ENCODE measurements around the gene C22orf23.

The C22orf23 gene

DNA sequence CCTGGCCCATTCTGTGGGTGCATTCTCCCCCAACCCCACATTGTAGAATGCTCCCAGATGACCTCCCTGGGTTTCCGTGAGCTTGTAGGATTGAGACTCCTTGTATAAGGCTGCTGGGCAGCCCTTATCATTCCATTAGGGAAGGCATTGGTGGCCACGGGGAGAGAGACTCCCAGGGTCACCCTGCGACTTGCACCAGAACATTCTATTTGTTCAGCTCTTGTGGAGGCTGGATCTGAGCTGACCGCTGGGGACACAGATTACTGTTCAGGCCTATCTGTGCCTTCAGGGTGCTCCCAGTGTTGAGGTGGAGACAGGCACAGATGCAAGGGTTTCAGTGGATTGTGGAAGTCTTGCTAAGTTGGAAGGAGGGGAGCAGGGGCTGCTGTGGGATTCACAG lies 29.5 kb downstream of the C22orf23 start:
- DNase-seq (ENCODE audit: low read depth), result no peak
- H3K4me3 ChIP-seq (ENCODE audit: low read length), result no peak overlapping the region
- TF ChIP-seq, protein P1, sequence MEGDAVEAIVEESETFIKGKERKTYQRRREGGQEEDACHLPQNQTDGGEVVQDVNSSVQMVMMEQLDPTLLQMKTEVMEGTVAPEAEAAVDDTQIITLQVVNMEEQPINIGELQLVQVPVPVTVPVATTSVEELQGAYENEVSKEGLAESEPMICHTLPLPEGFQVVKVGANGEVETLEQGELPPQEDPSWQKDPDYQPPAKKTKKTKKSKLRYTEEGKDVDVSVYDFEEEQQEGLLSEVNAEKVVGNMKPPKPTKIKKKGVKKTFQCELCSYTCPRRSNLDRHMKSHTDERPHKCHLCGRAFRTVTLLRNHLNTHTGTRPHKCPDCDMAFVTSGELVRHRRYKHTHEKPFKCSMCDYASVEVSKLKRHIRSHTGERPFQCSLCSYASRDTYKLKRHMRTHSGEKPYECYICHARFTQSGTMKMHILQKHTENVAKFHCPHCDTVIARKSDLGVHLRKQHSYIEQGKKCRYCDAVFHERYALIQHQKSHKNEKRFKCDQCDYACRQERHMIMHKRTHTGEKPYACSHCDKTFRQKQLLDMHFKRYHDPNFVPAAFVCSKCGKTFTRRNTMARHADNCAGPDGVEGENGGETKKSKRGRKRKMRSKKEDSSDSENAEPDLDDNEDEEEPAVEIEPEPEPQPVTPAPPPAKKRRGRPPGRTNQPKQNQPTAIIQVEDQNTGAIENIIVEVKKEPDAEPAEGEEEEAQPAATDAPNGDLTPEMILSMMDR (conservative IDR thresholded peaks at IDR 0.05; ENCODE audit: low read length), result no peak

DNA sequence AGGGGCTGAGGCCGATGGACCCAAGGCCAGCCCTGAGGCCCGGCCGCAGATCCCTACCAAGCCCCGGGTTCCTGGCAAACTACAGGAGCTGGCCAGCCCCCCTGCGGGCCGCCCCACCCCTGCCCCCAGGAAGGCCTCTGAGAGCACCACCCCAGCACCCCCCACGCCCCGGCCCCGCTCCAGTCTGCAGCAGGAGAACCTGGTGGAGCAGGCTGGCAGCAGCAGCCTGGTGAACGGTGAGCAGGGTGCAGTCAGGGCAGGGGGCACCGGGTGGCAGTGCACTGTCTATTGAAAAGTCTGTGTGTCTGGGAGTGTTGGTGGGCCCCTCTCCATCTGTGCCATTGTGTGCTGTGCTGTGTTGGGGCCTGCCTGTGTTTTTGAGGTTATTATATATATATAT lies 31.2 kb downstream of the C22orf23 start:
- TF ChIP-seq, protein P1 (conservative IDR thresholded peaks at IDR 0.05; ENCODE audit: low read length), result no peak
- no peak for DNase-seq (ENCODE audit: low read depth)
- no peak overlapping the region for H3K4me3 ChIP-seq (ENCODE audit: low read length)

DNA sequence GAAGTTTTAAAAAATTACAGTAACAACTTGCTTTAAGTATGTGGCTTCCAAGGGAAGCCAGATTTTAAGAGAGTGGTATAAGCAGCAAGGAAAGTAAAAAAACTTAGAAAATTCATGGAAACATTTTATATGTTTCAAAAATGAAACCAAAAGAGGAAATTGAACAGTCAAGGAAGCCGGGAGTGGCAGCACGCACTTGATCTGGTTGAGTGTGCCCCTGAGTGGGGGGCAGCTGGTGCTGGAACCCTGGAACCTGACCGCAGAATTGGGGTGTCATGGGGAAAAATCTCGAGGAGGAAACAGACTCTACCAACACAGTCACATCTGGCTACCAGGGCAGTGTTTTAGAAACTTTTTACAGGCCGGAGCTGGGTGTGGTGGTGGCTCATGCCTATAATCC lies 33.3 kb downstream of the C22orf23 start:
- no peak for DNase-seq (ENCODE audit: low read depth)
- TF ChIP-seq, protein P1 (conservative IDR thresholded peaks at IDR 0.05; ENCODE audit: low read length), result no peak
- H3K4me3 ChIP-seq (ENCODE audit: low read length), result no peak overlapping the region

DNA sequence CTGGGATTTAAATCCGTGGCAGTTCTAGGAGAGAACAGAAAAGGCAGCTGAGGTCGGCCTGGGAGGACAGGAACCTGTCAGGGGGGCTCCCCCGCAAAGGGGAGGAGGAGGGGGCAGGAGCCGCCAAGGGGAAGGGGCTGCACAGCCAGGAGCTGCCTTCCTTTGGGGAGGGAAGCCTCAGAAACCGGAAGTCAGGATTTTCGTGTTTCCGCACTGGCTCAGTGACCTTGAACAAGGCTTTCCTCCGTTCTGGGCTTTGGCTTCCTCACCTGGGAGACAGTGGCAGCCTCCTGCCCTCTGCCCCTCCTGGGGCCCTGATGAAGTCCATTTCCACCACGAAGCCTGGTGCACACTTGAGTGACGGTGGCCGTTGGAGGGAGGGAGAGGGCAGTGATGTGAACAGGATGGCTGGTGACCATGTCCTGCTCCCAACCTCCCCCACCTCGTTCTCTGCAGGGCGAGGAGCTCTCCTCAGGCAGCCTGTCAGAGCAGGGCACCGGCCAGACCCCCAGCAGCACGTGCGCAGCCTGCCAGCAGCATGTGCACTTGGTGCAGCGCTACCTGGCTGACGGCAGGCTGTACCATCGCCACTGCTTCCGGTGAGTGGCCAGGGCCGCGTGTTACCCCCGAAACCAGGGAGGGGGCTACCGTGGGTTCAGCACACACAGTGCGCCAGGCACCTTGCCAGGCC lies 34.7 kb downstream of the C22orf23 start:
- TF ChIP-seq, protein P1 (conservative IDR thresholded peaks at IDR 0.05; ENCODE audit: low read length), result no peak
- no peak overlapping the region for H3K4me3 ChIP-seq (ENCODE audit: low read length)
- DNase-seq (ENCODE audit: low read depth), result no peak

DNA sequence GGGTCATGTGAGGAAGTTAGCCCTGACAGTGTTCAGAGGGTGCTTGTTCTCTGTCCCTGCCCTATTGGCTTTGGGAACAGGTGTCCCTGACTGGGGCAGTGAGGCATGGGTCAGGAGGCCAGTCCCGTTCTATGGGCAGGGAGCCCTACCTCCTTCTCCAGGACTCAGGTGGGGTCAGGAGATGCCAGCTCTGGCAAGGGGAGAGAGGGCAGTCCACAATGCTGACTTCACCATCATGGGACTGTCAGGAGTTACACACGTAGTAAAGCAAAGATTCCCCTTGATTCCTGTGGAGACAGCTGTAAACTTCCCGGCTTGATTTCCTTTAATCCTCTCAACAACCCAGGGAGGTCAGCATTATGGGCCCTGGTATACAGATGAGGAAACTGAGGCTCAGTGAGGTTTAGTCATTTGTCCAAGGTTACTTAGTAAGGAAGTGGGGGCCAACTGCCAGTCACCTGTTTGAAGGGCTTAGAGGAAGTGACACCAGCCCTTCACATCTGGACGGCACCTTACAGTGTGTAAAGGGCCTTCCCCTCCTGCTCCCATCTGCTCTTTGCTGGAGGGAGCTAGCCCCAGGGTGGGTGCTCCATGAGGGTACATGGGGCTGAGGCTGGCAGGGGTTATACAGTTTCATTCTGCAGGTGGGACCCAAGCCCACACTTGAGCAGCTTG lies 35.4 kb downstream of the C22orf23 start:
- DNase-seq (ENCODE audit: low read depth), result no peak
- TF ChIP-seq, protein P1 (conservative IDR thresholded peaks at IDR 0.05; ENCODE audit: low read length), result no peak
- H3K4me3 ChIP-seq (ENCODE audit: low read length), result no peak overlapping the region

DNA sequence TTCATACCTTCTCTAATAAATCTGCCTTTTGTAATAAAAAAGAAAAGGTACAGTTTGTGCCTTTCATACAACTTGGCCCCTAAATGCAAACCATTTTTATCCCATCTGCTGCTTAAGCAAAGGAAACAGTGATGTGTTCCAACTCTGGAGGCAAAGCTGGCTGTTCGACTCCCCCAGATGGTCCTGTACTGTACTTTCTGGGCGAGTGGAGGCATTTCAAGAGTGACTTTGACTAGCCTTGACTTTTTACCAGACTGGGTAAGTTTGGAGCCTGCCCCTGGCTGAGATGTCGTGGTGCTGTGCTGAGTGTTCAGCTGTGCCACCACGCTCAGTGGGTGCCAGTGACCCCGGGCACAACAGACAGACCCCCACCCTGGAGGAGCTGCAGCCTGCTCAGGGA lies 37.1 kb downstream of the C22orf23 start:
- TF ChIP-seq, protein P1 (conservative IDR thresholded peaks at IDR 0.05; ENCODE audit: low read length), result no peak
- DNase-seq (ENCODE audit: low read depth), result no peak
- no peak overlapping the region for H3K4me3 ChIP-seq (ENCODE audit: low read length)

DNA sequence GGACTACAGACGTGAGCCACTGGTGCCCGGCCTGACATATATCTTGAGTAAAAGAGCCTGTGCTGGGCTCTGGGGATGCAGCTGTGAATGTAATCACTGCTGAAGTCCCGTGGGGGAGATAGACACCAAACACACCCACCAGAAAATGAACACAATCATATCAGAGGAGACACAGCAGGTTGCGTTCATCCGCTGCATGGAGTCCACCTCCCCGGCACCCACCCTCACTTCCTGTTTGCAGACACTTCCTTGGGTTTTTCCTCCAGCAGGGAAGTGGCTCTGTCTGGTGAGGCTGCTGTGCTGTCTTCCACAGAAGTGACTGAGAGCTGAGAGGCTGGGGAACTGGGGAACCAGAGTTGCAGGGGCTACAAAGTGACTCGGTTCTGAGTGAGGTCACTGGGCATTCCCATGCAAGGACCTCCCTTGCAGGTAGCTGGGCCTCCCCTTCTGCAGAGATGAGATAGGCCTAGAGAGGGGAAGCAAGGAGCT lies 40.1 kb downstream of the C22orf23 start:
- H3K4me3 ChIP-seq (ENCODE audit: low read length), result no peak overlapping the region
- TF ChIP-seq, protein P1 (conservative IDR thresholded peaks at IDR 0.05; ENCODE audit: low read length), result no peak
- no peak for DNase-seq (ENCODE audit: low read depth)
